ENCODE results near the gene MINDY2.

DNA sequence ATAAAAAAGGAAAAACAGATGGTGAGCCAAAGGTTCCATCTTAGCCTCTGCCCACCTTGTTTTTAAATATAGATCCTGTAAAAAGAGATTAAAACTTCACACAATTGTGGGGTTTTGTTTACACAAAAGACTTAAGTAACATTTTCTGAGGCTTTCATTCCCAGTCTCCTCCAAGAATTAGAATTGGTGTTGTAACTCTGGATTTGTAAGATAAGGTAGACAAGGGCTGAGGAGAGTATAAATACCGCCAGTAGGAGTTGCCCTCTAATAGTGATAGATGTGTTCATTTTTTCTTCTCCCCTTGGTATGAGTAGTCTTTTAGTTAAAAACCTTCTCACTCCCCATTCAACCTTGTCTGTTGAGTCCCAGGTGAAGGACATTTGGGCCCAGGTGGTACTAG lies 8.5 kb downstream of the MINDY2 start:
- no peak for TF ChIP-seq POLR2AphosphoS5 (IDR thresholded peaks at IDR 0.05; ENCODE audit: borderline replicate concordance, low read depth, low read length)
- no peak for TF ChIP-seq EZH2 (IDR thresholded peaks at IDR 0.05)
- no peak for TF ChIP-seq FOXP2 (optimal IDR thresholded peaks at IDR 0.05; ENCODE audit: control extremely low read depth, extremely low read length, insufficient read depth)
